Neural progenitor cell (in vitro differentiated cells): ENCODE data around the gene SLC45A3.

ENCODE experiments used
- EZH2 ChIP-seq: fragments of 200-600 bp; sonication (generic); IDR thresholded peaks from 2 replicates; pipeline ENCODE4 v1.6.1; 2017; ENCODE audit warnings: antibody characterized with exemption, mild to moderate bottlenecking, moderate library complexity
- TF ChIP-seq, protein P1 (sequence below): fragments of 200-600 bp; sonication (generic); IDR thresholded peaks from 2 replicates; pipeline ENCODE4 v1.5.1; 2017; ENCODE audit warnings: antibody characterized with exemption, mild to moderate bottlenecking

GRCh38 chr1:205672395-205672889 lies 7.9 kb downstream of the SLC45A3 start:
- TF ChIP-seq, protein P1, sequence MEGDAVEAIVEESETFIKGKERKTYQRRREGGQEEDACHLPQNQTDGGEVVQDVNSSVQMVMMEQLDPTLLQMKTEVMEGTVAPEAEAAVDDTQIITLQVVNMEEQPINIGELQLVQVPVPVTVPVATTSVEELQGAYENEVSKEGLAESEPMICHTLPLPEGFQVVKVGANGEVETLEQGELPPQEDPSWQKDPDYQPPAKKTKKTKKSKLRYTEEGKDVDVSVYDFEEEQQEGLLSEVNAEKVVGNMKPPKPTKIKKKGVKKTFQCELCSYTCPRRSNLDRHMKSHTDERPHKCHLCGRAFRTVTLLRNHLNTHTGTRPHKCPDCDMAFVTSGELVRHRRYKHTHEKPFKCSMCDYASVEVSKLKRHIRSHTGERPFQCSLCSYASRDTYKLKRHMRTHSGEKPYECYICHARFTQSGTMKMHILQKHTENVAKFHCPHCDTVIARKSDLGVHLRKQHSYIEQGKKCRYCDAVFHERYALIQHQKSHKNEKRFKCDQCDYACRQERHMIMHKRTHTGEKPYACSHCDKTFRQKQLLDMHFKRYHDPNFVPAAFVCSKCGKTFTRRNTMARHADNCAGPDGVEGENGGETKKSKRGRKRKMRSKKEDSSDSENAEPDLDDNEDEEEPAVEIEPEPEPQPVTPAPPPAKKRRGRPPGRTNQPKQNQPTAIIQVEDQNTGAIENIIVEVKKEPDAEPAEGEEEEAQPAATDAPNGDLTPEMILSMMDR, result no peak
- no peak for TF ChIP-seq EZH2
